Fibroblast of villous mesenchyme (primary cell): ENCODE data around the gene ECI1. TPM values are rescaled to one million over a fixed set of nuclear protein-coding genes. Genes with fewer than 3 reads are reported as not detected.

Experiments used
- DNase-seq: peaks from one replicate; pipeline ENCODE4 v3.0.0-alpha.2; 2010; ENCODE audit warnings: low read depth
- H3K4me3 ChIP-seq: 2 replicates; pipeline ENCODE4 v1.5.1; 2011; ENCODE audit warnings: low read depth, mild to moderate bottlenecking, low read length
- total RNA-seq: library from RNA; depleted of rRNA; stranded (reverse); fragments of >200 nt; gene quantifications from 2 replicates; pipeline ENCODE4 v1.2.3, GENCODE V29; 2012
- TF ChIP-seq, protein P1 (sequence below): IDR thresholded peaks from 2 replicates; pipeline ENCODE4 v1.5.1; 2012; ENCODE audit warnings: low read depth, mild to moderate bottlenecking, low read length; ENCODE audit not compliant: insufficient read depth

Gene ECI1
- total RNA-seq, 1 donor = 40.2 TPM

DNA sequence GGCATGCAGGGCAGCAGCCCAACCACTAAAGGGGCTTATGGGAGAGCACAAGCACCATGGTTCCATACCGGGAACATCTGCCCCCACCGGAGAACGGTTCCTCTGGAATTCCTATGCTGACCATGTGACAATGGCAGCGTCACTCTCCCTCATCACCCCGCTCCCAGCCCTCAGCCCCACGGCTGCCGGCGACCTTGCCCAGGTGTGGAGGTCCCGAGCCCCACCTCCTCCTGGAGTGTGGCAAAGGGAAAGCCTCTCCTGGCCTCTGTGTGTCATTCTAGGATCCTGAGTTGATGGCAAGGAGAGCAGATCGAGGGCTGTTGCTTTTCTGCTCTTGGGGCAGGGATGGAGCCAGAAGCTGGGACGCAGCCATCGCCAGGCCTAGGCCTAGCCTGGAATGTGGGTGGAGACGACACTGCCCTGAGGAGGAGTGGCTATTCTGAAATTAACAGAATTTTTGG, 34.4 kb upstream of the ECI1 start:
- no peak for DNase-seq
- TF ChIP-seq, protein P1, sequence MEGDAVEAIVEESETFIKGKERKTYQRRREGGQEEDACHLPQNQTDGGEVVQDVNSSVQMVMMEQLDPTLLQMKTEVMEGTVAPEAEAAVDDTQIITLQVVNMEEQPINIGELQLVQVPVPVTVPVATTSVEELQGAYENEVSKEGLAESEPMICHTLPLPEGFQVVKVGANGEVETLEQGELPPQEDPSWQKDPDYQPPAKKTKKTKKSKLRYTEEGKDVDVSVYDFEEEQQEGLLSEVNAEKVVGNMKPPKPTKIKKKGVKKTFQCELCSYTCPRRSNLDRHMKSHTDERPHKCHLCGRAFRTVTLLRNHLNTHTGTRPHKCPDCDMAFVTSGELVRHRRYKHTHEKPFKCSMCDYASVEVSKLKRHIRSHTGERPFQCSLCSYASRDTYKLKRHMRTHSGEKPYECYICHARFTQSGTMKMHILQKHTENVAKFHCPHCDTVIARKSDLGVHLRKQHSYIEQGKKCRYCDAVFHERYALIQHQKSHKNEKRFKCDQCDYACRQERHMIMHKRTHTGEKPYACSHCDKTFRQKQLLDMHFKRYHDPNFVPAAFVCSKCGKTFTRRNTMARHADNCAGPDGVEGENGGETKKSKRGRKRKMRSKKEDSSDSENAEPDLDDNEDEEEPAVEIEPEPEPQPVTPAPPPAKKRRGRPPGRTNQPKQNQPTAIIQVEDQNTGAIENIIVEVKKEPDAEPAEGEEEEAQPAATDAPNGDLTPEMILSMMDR = no peak
- no peak overlapping the region for H3K4me3 ChIP-seq

- H3K4me3 ChIP-seq = no peak overlapping the region
- TF ChIP-seq, protein P1 = no peak
- DNase-seq = no peak
Observed at GRCh38 chr16:2284797-2285576, 33.6 kb upstream of the ECI1 start.

- no peak overlapping the region for H3K4me3 ChIP-seq
- DNase-seq = no peak
- TF ChIP-seq, protein P1 = no peak
Observed at GRCh38 chr16:2284001-2284770, 32.8 kb upstream of the ECI1 start.

DNA sequence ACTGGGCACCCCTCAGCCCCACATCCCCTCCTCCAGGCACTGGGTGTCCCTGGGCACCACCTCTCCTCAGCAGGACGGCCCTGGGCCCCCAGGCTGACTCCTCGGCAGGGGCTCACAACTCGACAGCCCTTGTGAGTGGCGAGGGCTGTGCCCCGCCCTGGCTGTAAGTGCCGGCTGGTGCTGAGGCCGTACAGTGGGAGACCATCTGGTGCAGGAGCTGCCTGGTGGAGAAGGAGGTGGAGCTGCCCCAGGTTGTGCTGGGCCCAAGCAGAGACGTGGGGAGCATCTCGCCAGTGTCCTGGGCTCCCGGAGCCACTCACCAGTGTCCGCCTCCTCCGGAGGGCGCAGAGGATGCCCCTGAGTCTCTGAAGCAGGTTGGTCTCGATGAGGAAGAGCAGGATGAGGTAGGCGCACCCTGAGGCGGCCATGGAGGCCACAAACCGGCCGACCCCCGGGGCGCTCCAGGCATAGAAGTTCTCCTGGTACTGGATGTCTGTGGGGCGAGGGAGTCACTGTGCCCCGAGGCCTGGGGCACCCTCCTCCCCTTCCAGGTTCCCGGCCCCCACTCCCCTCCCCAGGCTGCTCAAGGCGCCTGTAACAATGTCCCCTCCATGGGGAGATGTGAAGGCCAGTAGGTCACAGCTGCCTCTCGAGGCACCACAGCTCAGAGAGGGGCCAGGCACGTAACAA, 31.6 kb upstream of the ECI1 start:
- TF ChIP-seq, protein P1 = no peak
- DNase-seq = no peak

GRCh38 chr16:2282262-2282661, 30.9 kb upstream of the ECI1 start:
- no peak overlapping the region for H3K4me3 ChIP-seq
- TF ChIP-seq, protein P1 = no peak
- DNase-seq = no peak

More for the DNA sequence above, 31.6 kb upstream of the ECI1 start:
- H3K4me3 ChIP-seq = no peak overlapping the region

- no peak overlapping the region for H3K4me3 ChIP-seq
- TF ChIP-seq, protein P1 = no peak
- no peak for DNase-seq
Observed at GRCh38 chr16:2280981-2281542, 29.7 kb upstream of the ECI1 start.
